GM19238 (cell line): ENCODE data around the gene TNFRSF8.

Experiments
- DNase-seq: peaks from one replicate; pipeline ENCODE4 v3.0.0; 2011; ENCODE audit warnings: low spot score; ENCODE audit not compliant: insufficient read length

TNFRSF8 gene

GRCh38 chr1:12140515-12141162 lies 77.5 kb downstream of the TNFRSF8 start:
- DNase-seq: no peak

DNA sequence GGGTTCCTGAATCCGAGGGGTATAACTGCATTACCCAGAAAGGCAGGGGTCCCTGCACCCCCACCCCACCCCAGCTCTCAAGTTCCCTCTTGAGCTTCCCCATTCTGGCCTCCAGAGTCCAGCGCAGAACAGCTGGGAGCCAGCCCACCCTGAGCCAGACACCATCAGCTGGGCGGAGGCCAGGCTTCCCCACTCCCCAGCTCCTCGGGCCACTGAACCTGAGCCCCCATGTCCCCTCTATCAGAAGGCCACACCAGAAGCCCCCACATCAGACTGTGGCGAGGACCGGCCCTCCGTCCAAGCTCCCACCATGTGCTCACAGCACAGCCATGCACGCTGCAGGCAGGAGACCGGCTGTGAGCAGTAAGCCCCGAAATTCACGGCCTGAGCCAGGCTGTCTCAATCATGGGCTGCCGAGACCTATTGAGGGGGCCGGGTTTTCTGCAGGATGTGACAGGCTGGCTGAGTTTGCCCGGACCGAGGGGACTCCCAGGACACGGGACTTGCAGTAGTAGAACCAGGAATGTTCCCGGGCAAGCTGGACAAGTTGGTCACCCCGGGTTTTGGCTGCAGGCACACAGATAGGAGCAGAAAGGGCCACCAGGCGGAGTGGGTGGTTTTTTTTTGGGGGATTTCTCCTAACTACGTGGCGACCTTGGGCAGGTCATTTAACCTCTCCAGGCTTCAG lies 78.2 kb downstream of the TNFRSF8 start:
- no peak for DNase-seq

GRCh38 chr1:12142141-12142823 lies 79.2 kb downstream of the TNFRSF8 start:
- DNase-seq: no peak

DNA sequence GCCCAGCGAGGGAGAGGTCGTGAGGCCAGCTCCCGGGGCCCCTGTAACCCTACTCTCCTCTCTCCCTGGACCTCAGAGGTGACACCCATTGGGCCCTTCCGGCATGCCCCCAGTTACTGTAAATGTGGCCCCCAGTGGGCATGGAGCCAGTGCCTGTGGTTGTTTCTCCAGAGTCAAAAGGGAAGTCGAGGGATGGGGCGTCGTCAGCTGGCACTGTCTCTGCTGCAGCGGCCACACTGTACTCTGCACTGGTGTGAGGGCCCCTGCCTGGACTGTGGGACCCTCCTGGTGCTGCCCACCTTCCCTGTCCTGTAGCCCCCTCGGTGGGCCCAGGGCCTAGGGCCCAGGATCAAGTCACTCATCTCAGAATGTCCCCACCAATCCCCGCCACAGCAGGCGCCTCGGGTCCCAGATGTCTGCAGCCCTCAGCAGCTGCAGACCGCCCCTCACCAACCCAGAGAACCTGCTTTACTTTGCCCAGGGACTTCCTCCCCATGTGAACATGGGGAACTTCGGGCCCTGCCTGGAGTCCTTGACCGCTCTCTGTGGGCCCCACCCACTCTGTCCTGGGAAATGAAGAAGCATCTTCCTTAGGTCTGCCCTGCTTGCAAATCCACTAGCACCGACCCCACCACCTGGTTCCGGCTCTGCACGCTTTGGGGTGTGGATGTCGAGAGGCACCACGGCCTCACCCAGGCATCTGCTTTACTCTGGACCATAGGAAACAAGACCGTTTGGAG lies 80.0 kb downstream of the TNFRSF8 start:
- DNase-seq: no peak

DNA sequence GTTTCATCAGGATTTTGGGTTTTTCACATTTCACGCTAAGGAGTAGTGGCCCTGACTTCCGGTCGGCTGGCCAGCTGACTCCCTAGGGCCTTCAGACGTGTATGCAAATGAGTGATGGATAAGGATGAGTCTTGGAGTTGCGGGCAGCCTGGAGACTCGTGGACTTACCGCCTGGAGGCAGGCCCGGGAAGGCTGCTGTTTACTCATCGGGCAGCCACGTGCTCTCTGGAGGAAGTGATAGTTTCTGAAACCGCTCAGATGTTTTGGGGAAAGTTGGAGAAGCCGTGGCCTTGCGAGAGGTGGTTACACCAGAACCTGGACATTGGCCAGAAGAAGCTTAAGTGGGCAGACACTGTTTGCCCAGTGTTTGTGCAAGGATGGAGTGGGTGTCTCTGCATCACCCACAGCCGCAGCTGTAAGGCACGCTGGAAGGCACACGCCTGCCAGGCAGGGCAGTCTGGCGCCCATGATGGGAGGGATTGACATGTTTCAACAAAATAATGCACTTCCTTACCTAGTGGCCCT lies 80.6 kb downstream of the TNFRSF8 start:
- no peak for DNase-seq

- DNase-seq: no peak
Measured at GRCh38 chr1:12144236-12144635, 81.1 kb downstream of the TNFRSF8 start.

DNA sequence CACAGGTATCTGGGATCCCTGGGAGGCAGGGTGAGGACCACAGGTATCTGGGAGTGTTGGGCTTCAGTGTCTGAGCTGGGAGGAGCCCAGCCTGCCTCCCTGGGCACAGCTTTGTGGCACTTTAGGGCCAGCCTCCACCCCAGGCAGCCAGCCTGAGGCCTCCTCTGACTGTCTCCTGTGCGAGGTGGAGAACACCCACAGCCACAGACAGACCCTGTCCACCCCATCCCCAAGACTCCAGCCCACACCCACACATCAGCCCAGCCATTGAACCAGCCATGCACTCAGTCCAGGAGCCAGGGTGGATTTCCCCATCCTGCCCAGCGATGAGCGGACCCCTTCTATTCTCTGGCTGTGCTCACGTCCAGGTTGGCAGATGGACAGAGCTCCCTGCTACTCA lies 81.9 kb downstream of the TNFRSF8 start:
- DNase-seq: no peak

- no peak for DNase-seq
Measured at GRCh38 chr1:12145616-12146342, 82.7 kb downstream of the TNFRSF8 start.

- DNase-seq: no peak
Measured at GRCh38 chr1:12146343-12147112, 83.4 kb downstream of the TNFRSF8 start.

GRCh38 chr1:12147201-12147701 lies 84.1 kb downstream of the TNFRSF8 start:
- no peak for DNase-seq

DNA sequence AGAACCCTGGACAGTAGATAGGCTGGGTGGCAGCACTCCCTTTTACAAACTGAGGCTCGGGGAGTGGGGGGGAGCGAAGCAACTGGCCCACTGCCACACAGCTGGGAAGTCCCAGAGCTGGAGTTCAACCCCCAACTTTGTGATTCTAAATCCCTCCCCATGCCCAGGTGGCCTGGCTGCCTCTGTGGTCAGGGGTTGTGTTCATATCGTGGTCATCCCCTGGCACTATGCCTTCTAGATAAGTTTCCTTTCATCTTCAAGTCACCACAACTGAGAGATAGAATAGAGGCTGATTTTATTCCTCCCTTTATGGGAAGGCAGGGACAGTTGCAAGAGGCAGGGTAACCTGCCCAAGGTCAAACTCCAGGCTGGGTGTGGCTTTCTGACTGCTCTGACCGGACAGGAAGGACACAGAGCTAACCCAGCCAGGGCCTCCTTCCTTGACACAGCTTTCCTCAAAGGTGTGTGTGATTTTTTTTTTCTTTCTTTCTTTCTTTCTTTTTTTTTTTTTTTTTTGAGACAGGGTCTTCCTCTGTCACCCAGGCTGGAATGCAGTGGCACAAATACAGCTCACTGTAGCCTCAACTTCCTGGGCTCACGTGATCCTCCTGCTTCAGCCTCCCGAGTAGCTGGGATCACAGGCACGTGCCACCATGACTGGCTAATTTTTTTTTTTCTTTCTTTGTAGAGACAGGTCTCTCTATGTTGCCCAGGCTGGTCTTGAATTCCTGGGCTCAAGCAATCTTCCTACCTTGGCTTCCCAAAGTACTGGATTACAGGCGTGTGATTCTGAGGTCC lies 85.3 kb downstream of the TNFRSF8 start:
- DNase-seq: no peak

- DNase-seq: no peak
Measured at GRCh38 chr1:12148958-12149790, 86.1 kb downstream of the TNFRSF8 start.

GRCh38 chr1:12149791-12150175 lies 86.7 kb downstream of the TNFRSF8 start:
- DNase-seq: no peak

GRCh38 chr1:12150456-12151200 lies 87.5 kb downstream of the TNFRSF8 start:
- no peak for DNase-seq

GRCh38 chr1:12151465-12151864 lies 88.4 kb downstream of the TNFRSF8 start:
- DNase-seq: no peak

DNA sequence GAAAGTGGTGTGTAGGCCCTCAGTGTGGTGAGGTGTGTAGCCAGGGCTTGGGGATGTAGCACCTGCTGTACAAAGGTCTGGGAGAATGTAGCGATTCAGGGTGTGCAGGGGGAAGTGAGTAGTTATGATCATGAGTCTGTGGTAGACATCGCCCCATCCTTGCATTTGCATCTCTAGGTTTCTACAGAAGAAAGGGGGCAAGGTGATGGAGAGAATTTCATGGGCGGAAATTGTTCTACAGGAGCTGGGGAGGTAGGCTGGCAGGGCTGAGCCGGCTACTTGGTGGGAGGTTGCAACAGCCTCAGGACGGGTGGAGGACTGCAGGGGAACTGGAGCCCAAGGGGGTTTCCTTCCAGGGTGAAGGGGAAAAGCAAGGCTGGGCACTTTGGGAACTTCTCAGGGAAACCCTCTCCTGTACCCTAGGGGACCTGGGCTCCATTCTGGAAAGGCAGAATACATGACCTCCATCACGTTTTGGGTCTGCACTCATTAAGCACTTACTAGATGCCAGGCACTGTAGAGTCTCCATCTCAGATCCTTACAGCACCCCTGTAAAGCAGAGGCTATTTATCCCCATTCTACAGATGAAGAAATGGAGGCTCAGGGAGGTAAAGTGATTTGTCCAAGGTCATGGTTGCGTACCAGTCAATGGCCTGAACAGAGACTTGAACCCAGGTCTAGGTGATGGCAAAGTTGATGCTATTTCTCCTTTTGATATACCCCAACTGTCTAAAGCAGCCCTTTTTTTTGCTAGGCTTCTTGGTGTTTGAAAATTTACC lies 89.2 kb downstream of the TNFRSF8 start:
- DNase-seq: peak; percentile 71
